DOHH2 (cell line): Measurements from ENCODE around the gene TMEM30A.

Experiments used
- CTCF ChIP-seq: fragments of 200-600 bp; sonication (generic); IDR thresholded peaks from one replicate; pipeline ENCODE4 v1.5.1; 2014; ENCODE audit warnings: antibody characterized with exemption, mild to moderate bottlenecking, low read depth, low read length; ENCODE audit not compliant: poor library complexity, severe bottlenecking
- EZH2phosphoT487 ChIP-seq: fragments of 200-600 bp; sonication (generic); IDR thresholded peaks from 2 replicates; pipeline ENCODE4 v1.6.1; 2017; ENCODE audit warnings: borderline replicate concordance, mild to moderate bottlenecking, antibody characterized with exemption, low read length, moderate library complexity, mixed read lengths

DNA sequence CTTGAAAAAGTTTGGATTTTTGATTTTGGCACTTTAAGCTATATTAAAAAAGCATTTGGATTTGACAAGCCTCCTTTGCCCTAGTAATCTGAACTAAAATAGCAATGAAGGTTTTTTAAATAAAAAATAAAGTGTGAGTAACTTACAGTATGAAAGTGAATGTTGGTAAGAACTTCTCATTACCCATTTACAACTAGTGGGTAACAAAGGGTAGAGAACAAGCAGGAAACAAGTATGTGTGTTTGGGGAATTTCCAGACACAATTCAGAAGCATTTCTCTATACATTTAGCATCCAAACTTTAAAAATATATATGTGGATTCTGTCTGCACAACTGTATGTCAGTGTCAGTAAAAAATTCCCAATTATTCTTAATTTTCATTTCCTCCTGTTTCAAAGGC is 2.9 kb downstream of the TMEM30A start:
- TF ChIP-seq EZH2phosphoT487 (no peak), CTCF (no peak)
